HG02938 (cell line): ENCODE results near the gene IGF1R.
"Not testable (repeated sequence)": the region's sequence is repeated elsewhere in the genome, so short reads cannot be mapped to it uniquely, and the experiment has no call there.

Source experiments
- ATAC-seq: cut with Tn5 transposase; IDR thresholded peaks from one replicate; pipeline ENCODE4 v1.9.1; 2021; ENCODE audit warnings: mild to moderate bottlenecking, moderate library complexity; ENCODE audit not compliant: unreplicated experiment

IGF1R gene

DNA sequence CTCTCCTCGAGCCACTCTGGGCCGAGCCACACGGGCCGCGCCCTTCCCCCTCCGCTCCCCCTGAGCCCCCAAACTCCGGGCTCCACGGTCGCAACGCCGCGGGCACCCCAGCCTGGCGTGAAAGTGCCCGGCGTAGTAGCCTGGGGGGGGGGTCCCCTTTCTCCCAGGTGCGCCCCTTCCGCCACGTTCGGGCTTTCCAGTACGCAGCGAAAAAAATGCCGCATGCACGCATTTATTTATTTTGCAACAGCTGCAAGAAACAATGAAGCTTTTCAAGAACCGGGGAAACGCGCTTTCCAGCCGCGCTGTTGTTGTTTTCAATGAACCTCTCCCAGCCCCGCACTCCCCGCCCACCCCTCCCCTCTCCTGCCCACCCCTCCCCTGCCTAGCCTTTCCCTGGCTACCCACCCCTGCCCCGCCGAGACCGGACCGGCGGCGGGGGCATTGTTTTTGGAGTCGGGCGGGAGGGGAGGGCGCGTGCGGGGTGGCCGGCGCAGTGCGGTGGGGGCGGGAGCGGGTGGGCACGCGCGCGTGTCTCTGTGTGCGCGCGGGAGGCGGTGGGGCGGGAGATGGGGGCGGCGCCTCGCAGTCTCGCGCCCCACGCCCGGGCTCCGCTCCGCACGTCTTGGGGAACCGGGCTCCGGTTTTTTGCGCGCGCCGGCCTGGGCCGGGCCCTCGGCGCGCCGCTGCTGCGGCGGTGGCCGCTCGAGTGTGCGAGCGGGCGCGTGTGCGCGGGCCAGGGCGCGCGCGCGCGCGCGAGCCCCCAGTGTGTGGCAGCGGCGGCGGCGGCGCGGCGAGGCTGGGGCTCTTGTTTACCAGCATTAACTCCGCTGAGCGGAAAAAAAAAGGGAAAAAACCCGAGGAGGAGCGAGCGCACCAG lies at the start of gene IGF1R:
Gene IGF1R (plus strand): TSS at position 766 of the 880 bp plus-strand sequence. CDS start 1,043 bp downstream, outside the sequence.
- peak; percentile 53 for ATAC-seq

DNA sequence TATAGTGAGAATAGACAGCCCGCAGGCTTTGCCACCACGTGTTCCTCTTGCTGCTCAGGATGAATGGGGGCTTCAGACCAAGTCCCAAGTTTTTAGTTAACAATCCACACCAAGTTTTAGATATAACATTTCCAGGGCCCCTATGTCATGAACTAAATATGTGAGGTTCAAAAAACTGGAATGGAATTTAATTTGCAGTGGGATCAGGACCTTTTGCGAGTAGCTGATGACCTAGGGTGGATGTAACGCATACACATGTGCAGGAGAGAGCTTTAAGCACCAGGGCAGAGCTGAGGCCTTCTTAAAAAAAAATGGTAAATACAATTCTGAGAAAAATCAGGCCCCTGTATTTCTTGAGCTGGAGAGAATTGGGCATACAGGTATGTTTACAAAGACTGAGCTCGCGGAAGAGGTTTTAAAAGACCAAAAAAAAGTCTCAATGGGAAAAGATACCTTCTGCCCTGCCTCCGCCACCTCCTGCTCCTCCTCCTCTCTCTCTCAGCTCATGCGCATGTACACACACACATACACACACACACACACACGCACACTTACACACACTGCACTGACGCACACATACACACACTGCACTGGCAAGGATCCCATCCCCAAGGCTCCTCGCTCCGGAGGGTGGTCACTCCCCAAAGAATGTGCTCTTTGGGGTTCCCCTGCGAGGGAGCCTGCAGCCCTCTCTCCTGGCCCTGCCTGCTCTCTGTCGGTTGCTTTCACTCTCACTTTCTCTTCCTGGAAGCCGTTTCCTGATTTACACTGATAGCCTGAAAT lies 48.2 kb upstream of the IGF1R start:
- ATAC-seq = peak; percentile 80

GRCh38 chr15:98604983-98605382 lies 43.4 kb upstream of the IGF1R start:
- ATAC-seq = no peak

DNA sequence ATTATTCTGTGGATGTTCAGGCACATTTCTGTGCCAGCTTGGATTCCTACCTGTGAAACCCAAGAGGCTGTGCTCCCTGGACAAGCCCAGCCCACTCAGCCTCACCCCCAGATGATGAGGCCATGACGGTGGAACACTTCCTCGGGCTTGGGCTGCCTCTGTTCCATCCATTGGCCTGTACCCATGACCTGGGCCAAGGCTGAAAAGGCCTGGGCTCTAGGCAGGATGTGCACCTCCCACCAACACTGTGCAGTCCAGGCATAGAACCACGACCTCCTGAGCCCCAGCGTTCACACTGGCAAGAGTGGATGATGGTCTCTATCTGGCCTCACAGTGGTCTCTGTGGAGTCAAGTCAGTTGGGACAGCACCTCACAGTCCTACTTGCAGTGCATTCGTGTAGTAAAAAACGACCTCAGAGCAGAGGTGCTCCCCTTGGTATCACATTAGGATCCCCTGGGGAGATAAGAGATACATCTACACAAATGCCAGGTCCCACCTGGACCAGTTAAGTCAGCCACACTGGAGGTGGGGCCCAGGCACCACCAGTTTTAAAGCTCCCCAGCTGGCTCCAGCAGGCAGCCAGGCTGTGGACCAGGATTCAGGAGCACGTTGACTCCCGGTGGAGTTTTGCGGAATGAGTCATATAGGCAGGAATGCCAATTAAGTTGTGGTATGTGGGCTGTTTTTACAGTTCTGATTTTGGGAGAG lies 39.0 kb upstream of the IGF1R start:
- no peak for ATAC-seq

DNA sequence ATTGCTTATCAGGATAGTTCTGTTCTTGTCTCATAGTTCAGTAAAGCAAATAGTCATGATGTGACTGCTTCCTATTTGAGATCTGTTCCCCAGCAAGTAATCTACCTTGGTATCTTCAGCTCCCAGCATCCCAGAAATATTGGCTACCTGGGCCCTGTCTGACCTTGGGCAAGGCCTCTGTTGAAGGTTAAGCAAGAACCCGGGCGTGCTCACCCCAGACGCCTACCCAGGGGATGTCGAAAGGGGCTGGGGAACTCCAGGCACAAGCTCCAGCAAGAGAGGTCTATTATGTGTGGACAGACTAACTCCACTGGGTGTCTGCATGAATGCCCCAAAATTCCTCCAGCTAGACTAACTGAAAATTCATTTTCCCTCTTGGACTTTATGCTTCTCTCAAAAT lies 37.3 kb upstream of the IGF1R start:
- ATAC-seq = no peak

- ATAC-seq = no peak
Measured at GRCh38 chr15:98611808-98612207, 36.5 kb upstream of the IGF1R start.

- no peak for ATAC-seq
Measured at GRCh38 chr15:98612490-98613110, 35.7 kb upstream of the IGF1R start.

DNA sequence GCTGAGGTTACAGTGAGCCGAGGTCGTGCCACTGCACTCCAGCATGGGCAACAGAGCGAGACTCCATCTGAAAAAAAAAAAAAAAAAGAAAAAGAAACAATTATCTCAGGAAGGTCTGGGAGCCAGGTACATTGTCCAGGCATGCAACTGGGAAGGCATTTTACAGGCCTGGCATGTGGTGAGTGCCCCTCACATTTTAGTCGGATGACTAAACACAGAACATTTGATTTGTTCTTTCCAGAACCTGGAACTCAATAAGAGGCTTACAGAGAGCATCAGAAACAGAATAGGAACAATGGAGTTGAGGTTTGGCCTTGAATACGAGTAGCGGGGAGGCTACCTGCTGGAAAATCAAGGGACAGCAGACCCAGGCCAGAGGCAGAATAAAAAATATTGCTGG lies 33.7 kb upstream of the IGF1R start:
- ATAC-seq = no peak

DNA sequence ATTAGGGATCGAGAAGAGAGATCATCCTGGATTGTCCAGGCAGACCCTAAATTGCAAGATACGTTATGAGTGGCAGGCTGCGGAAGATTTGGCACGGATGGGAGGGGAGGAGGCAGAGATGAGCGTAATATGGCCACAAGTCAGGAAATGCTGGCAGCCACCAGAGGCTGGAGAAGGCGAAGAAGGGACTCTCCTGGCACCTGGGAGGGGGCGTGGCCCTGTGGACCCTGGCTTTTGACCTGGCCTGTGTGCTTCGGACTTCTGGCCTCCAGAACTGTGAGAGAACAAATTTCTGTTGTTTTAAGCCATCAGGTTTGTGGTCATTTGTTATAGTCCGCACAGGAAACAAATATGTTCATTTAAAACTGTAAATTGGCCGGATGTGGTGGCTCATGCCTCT lies 31.9 kb upstream of the IGF1R start:
- no peak for ATAC-seq

DNA sequence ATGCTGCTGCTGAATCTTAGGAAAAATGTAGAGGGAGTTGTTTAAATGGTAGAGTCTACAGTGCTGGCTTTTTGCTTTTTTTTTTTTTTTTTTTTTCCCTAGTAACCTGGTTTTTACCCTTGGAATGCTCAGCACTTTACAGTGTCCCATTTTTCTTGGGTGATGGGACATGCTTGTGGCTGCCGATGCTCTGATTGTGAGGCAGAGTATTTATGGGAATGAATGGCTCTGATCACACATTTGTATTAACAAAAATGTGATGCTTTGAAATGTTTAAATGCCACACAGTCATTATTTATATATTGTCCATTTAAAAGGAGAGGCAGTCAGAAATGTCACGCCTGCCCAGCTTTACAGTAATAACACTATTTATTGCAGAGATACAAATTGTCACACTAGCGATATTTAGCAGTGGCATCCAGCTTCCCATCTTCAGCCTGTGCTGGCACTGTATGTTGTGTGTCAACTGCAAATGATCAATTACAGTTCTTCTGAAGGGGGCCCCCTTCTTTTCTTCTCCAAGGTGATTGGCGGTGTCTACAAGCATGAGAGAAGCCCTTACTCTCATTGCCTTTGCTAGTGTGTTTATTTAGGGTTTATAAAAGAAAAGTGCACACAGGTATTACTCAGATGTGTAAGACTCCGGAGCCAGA lies 30.9 kb upstream of the IGF1R start:
- no peak for ATAC-seq

GRCh38 chr15:98618576-98618975 lies 29.8 kb upstream of the IGF1R start:
- not testable (repeated sequence) for ATAC-seq

GRCh38 chr15:98620020-98620419 lies 28.3 kb upstream of the IGF1R start:
- no peak for ATAC-seq

GRCh38 chr15:98621021-98621420 lies 27.3 kb upstream of the IGF1R start:
- no peak for ATAC-seq

GRCh38 chr15:98625614-98626013 lies 22.7 kb upstream of the IGF1R start:
- ATAC-seq = no peak

- ATAC-seq = no peak
Measured at GRCh38 chr15:98626153-98626552, 22.2 kb upstream of the IGF1R start.

DNA sequence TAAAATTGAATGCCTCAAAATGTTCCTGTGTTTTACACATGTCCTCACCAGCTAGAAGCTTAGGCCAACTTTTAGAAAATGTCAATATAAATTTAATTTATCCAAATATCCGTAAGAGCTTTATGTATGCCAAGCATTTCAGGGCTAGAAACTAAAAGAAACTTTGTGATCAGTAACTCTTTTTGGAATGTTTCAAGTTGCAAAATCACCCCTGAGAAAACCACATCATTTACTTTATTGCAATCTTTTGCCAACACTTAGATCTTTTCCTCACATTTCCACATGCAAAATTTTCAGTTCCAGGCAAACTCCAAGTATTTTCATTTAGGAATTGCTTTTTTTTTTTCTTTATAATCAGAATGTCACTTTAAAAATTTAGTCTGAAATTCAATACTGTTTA lies 20.1 kb upstream of the IGF1R start:
- ATAC-seq = no peak

DNA sequence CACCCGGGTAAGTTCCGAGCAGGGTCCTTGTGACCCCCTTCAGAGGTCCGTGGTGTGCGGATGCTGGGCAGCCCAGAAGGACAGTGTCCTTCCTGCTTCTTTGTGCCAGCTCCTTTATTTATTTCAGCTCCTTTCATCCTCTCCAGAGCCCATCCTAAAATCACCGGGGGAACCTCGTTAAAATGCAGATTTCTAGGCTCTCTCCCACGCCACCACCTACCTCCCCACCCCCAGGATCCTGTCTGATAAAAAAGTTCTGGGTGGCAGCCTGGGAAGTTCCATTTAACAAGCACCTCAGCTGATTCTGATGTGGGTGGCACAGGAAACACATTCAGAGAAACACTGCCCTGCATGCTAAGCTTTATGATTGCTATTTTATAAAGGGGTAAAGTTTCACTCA lies 12.5 kb upstream of the IGF1R start:
- no peak for ATAC-seq

DNA sequence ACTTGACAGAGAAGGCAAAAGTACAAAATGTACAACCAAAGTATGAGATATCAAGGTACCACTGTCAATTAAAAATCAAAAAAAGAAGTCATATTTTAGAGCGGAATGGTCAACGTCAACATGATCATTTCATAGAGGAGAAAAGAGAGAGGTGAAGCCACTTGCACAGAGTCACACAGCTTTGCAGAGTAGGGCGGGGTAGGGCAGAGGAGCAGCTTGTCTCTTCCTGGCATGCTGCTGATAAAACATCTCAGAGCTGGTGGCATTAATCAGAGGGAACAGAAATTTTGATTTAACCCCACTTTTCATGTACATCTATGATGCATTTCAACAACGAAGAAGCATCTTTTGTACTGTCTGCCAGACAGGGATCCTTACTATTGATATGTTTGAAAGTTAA lies 5.2 kb upstream of the IGF1R start:
- no peak for ATAC-seq

GRCh38 chr15:98646546-98647025 lies 1.8 kb upstream of the IGF1R start:
- no peak for ATAC-seq

GRCh38 chr15:98647026-98647773 lies 1.1 kb upstream of the IGF1R start:
- ATAC-seq = peak; percentile 34
